Upper lobe of right lung (tissue), 1 donor: Measurements from ENCODE around the gene PLEKHG2. TPM values are rescaled to one million over a fixed set of nuclear protein-coding genes. Genes with fewer than 3 reads are reported as not detected.
A peak's percentile ranks its signal among the peaks of the same experiment; 100 is the strongest.

Source experiments
- ATAC-seq: fragments of 200-7000 bp; cut with Tn5 transposase; one replicate; pipeline ENCODE4 v1.9.1; 2020; ENCODE audit warnings: mild to moderate bottlenecking, moderate library complexity
- DNase-seq: peaks from one replicate; pipeline ENCODE4 v3.0.0-alpha.2; 2020
- H3K27ac ChIP-seq: fragments of 200-600 bp; one replicate; pipeline ENCODE4 v1.8.0; 2022
- H3K27me3 ChIP-seq: fragments of 200-600 bp; one replicate; pipeline ENCODE4 v1.8.0; 2022; ENCODE audit warnings: mild to moderate bottlenecking
- H3K36me3 ChIP-seq: fragments of 200-600 bp; one replicate; pipeline ENCODE4 v1.8.0; 2022
- H3K4me1 ChIP-seq: fragments of 200-600 bp; one replicate; pipeline ENCODE4 v1.8.0; 2022
- H3K4me3 ChIP-seq: fragments of 200-600 bp; one replicate; pipeline ENCODE4 v1.8.0; 2022; ENCODE audit warnings: mild to moderate bottlenecking
- H3K9me3 ChIP-seq: fragments of 200-600 bp; one replicate; pipeline ENCODE4 v1.8.0; 2022
- CTCF ChIP-seq: fragments of 200-600 bp; IDR thresholded peaks from one replicate; pipeline ENCODE4 v1.8.0; 2022; ENCODE audit warnings: antibody characterized with exemption
- intact Hi-C: fragments of 100-400 bp; cut with DNase I; formaldehyde crosslinking; loops from one replicate; pipeline ENCODE4 v1.11.0; 2022
- total RNA-seq: library from RNA; stranded (reverse); fragmentation: NEBNext Ultra II Directional; extraction: Animal tissue kit (Norgen Biotek cat#: 25700); gene quantifications from one replicate; pipeline ENCODE4 v1.2.1, GENCODE V29; 2021
- donor health status: DM: no; HTN: yes; CAD: no; lungs with severe emphysema.

PLEKHG2 gene
- total RNA-seq, 1 donor from 2014 or later: 32.4 TPM

GRCh38 chr19:39382991-39383828, 29.3 kb upstream of the PLEKHG2 start:
- no peak overlapping the region for H3K27ac ChIP-seq
- H3K36me3 ChIP-seq: peaks cover 94% of the 10 kb centered on the region
- TF ChIP-seq CTCF: no peak
- no peaks in the 10 kb centered on the region for H3K27me3 ChIP-seq
- H3K4me3 ChIP-seq: no peak overlapping the region
- no peaks in the 10 kb centered on the region for H3K9me3 ChIP-seq
- intact Hi-C loops: no loop called here
- no peak for DNase-seq
- no peak for ATAC-seq
- no peaks in the 10 kb centered on the region for H3K4me1 ChIP-seq

GRCh38 chr19:39384839-39385568, 27.5 kb upstream of the PLEKHG2 start:
- intact Hi-C loops: no loop called here
- Histone ChIP-seq H3K4me3 (no peak overlapping the region), H3K36me3 (peaks cover 89% of the 10 kb centered on the region), H3K27me3 (no peaks in the 10 kb centered on the region), H3K27ac (no peak overlapping the region), H3K4me1 (peaks cover 3% of the 10 kb centered on the region), H3K9me3 (no peaks in the 10 kb centered on the region)
- TF ChIP-seq CTCF: no peak
- ATAC-seq (peak; percentile 25), DNase-seq (no peak)

GRCh38 chr19:39385629-39386411, 26.6 kb upstream of the PLEKHG2 start:
- no peak overlapping the region for H3K4me3 ChIP-seq
- no peak overlapping the region for H3K27ac ChIP-seq
- no peaks in the 10 kb centered on the region for H3K27me3 ChIP-seq
- ATAC-seq (no peak), DNase-seq (no peak)
- no peaks in the 10 kb centered on the region for H3K9me3 ChIP-seq
- intact Hi-C loops: no loop called here
- TF ChIP-seq CTCF: no peak
- H3K4me1 ChIP-seq: peaks cover 8% of the 10 kb centered on the region
- H3K36me3 ChIP-seq: peaks cover 80% of the 10 kb centered on the region

GRCh38 chr19:39386557-39386956, 25.9 kb upstream of the PLEKHG2 start:
- DNase-seq: no peak
- TF ChIP-seq CTCF: no peak
- Histone ChIP-seq H3K4me1 (peaks cover 8% of the 10 kb centered on the region), H3K27ac (no peak overlapping the region), H3K9me3 (no peaks in the 10 kb centered on the region), H3K36me3 (peaks cover 73% of the 10 kb centered on the region), H3K27me3 (no peaks in the 10 kb centered on the region), H3K4me3 (no peak overlapping the region)
- intact Hi-C loops: no loop called here
- no peak for ATAC-seq

GRCh38 chr19:39388657-39389056, 23.8 kb upstream of the PLEKHG2 start:
- intact Hi-C loops: no loop called here
- DNase-seq (no peak), ATAC-seq (no peak)
- no peaks in the 10 kb centered on the region for H3K27me3 ChIP-seq
- no peak for TF ChIP-seq CTCF
- H3K36me3 ChIP-seq: peaks cover 61% of the 10 kb centered on the region
- H3K27ac ChIP-seq: no peak overlapping the region
- no peaks in the 10 kb centered on the region for H3K9me3 ChIP-seq
- H3K4me3 ChIP-seq: no peak overlapping the region
- H3K4me1 ChIP-seq: peaks cover 16% of the 10 kb centered on the region
